GM23338 (cell line): Measurements from ENCODE around the gene CCR4. TPM values are rescaled to one million over a fixed set of nuclear protein-coding genes. Genes with fewer than 3 reads are reported as not detected.

Experiments used
- ATAC-seq: fragments of 200-7000 bp; cut with Tn5 transposase; 3 replicates; pipeline ENCODE4 v1.9.1; 2020
- DNase-seq: peaks from one replicate; pipeline ENCODE4 v3.0.0-alpha.2; 2015; ENCODE audit warnings: low spot score
- H2AFZ ChIP-seq: fragments of 200-600 bp; sonication (generic); 2 replicates; pipeline ENCODE4 v1.8.0; 2016; ENCODE audit warnings: antibody characterized with exemption, mild to moderate bottlenecking, moderate library complexity
- H3F3A ChIP-seq: fragments of 200-600 bp; sonication (generic); replicated peaks from 2 replicates; pipeline ENCODE4 v1.8.0; 2017; ENCODE audit warnings: antibody characterized with exemption, mixed run types, low read depth
- H3K27ac ChIP-seq: fragments of 200-600 bp; sonication (generic); 2 replicates; pipeline ENCODE4 v1.6.1; 2016; ENCODE audit warnings: low read depth
- H3K27me3 ChIP-seq: fragments of 200-600 bp; sonication (generic); 2 replicates; pipeline ENCODE4 v1.8.0; 2016; ENCODE audit warnings: mild to moderate bottlenecking, mixed run types, moderate library complexity; ENCODE audit not compliant: insufficient read depth
- H3K36me3 ChIP-seq: fragments of 200-600 bp; sonication (generic); 2 replicates; pipeline ENCODE4 v1.8.0; 2016; ENCODE audit warnings: mild to moderate bottlenecking; ENCODE audit not compliant: insufficient read depth
- H3K4me1 ChIP-seq: fragments of 200-600 bp; sonication (generic); 2 replicates; pipeline ENCODE4 v1.8.0; 2016; ENCODE audit warnings: mild to moderate bottlenecking, moderate library complexity; ENCODE audit not compliant: insufficient read depth
- H3K4me2 ChIP-seq: fragments of 200-600 bp; sonication (generic); 2 replicates; pipeline ENCODE4 v1.7.1; 2017; ENCODE audit warnings: mixed run types
- H3K4me3 ChIP-seq: fragments of 200-600 bp; sonication (generic); 2 replicates; pipeline ENCODE4 v1.6.1; 2016; ENCODE audit warnings: mixed run types
- H3K79me2 ChIP-seq: fragments of 200-600 bp; sonication (generic); replicated peaks from 2 replicates; pipeline ENCODE4 v1.8.0; 2017; ENCODE audit warnings: mild to moderate bottlenecking; ENCODE audit not compliant: insufficient read depth
- H3K9me2 ChIP-seq: fragments of 200-600 bp; sonication (generic); 2 replicates; pipeline ENCODE4 v1.8.0; 2017; ENCODE audit not compliant: insufficient read depth
- H4K20me1 ChIP-seq: fragments of 200-600 bp; sonication (generic); replicated peaks from 2 replicates; pipeline ENCODE4 v1.8.0; 2017; ENCODE audit warnings: mild to moderate bottlenecking; ENCODE audit not compliant: insufficient read depth
- H3K27ac Mint-ChIP-seq: 2 replicates; pipeline ENCODE4 v1.8.0; 2020; ENCODE audit warnings: inconsistent platforms, mild to moderate bottlenecking, moderate library complexity, mixed read lengths
- H3K27me3 Mint-ChIP-seq: 3 replicates; pipeline ENCODE4 v1.8.0; 2022; ENCODE audit warnings: low read depth, mild to moderate bottlenecking, moderate library complexity, mixed read lengths, inconsistent platforms; ENCODE audit not compliant: insufficient read depth, poor library complexity
- H3K36me3 Mint-ChIP-seq: 3 replicates; pipeline ENCODE4 v1.8.0; 2021; ENCODE audit warnings: low read depth, mild to moderate bottlenecking, inconsistent platforms, moderate library complexity, mixed read lengths
- H3K4me1 Mint-ChIP-seq: 3 replicates; pipeline ENCODE4 v1.8.0; 2020; ENCODE audit warnings: mild to moderate bottlenecking, inconsistent platforms, mixed read lengths
- H3K4me3 Mint-ChIP-seq: 3 replicates; pipeline ENCODE4 v1.8.0; 2021; ENCODE audit warnings: moderate library complexity, mild to moderate bottlenecking, inconsistent platforms, mixed read lengths
- H3K9me3 Mint-ChIP-seq: 3 replicates; pipeline ENCODE4 v1.8.0; 2020; ENCODE audit warnings: moderate library complexity, mild to moderate bottlenecking, inconsistent platforms, mixed read lengths
- CREB1 ChIP-seq: fragments of 250-450 bp; sonication (Bioruptor Pico); IDR thresholded peaks from 2 replicates; pipeline ENCODE4 v1.5.0; 2020; ENCODE audit warnings: low read depth, mild to moderate bottlenecking, moderate library complexity
- CTCF ChIP-seq, 2 experiments: fragments of 200-600 bp in 1 of 2; sonication (generic) in 1 of 2; conservative IDR thresholded peaks; 2 replicates each; pipeline versions ENCODE4 v1.5.1 to v1.6.1; 2016 to 2017; ENCODE audit warnings: antibody characterized with exemption in 2 of 2, low read depth in 2 of 2, mild to moderate bottlenecking in 2 of 2, moderate library complexity in 1 of 2
- ETS1 ChIP-seq: IDR thresholded peaks from 2 replicates; pipeline ENCODE4 v1.6.1; 2016; ENCODE audit warnings: antibody characterized with exemption
- EZH2 ChIP-seq: fragments of 200-600 bp; sonication (generic); IDR thresholded peaks from one replicate; pipeline ENCODE4 v1.8.0; 2017; ENCODE audit warnings: antibody characterized with exemption, mild to moderate bottlenecking, low read depth; ENCODE audit not compliant: unreplicated experiment
- EZH2phosphoT487 ChIP-seq: fragments of 200-600 bp; sonication (generic); IDR thresholded peaks from one replicate; pipeline ENCODE4 v1.8.1; 2018; ENCODE audit warnings: antibody characterized with exemption; ENCODE audit not compliant: unreplicated experiment
- JUNB ChIP-seq: IDR thresholded peaks from one replicate; pipeline ENCODE4 v1.6.1; 2016; ENCODE audit warnings: antibody characterized with exemption; ENCODE audit not compliant: unreplicated experiment
- NANOG ChIP-seq: IDR thresholded peaks from 2 replicates; pipeline ENCODE4 v1.6.1; 2016; ENCODE audit warnings: antibody characterized with exemption, borderline replicate concordance
- POLR2AphosphoS5 ChIP-seq: IDR thresholded peaks from 2 replicates; pipeline ENCODE4 v1.6.1; 2016; ENCODE audit warnings: antibody characterized with exemption, low read depth
- REST ChIP-seq: IDR thresholded peaks from one replicate; pipeline ENCODE4 v1.6.1; 2018; ENCODE audit warnings: antibody characterized with exemption; ENCODE audit not compliant: unreplicated experiment
- STAT1 ChIP-seq: IDR thresholded peaks from one replicate; pipeline ENCODE4 v1.6.1; 2016; ENCODE audit warnings: antibody characterized with exemption; ENCODE audit not compliant: unreplicated experiment
- ZNF114 ChIP-seq: fragments of 250-450 bp; sonication (Bioruptor Pico); IDR thresholded peaks from 2 replicates; pipeline ENCODE4 v1.5.0; 2020; ENCODE audit warnings: mild to moderate bottlenecking, moderate library complexity
- ZNF331 ChIP-seq: fragments of 250-450 bp; sonication (Bioruptor Pico); IDR thresholded peaks from 2 replicates; pipeline ENCODE4 v1.5.0; 2020; ENCODE audit warnings: low read depth, mild to moderate bottlenecking, moderate library complexity
- ZNF462 ChIP-seq: fragments of 250-450 bp; sonication (Bioruptor Pico); IDR thresholded peaks from 2 replicates; pipeline ENCODE4 v1.5.0; 2020; ENCODE audit warnings: mild to moderate bottlenecking, moderate library complexity
- polyA plus RNA-seq: library from polyadenylated mRNA; unstranded; fragments of >200 nt; fragmentation: Nextera tagmentation; extraction: Ambion mirVana; gene quantifications from 2 replicates; pipeline ENCODE4 v1.2.1, GENCODE V29; 2016
- total RNA-seq: library from RNA; depleted of rRNA; stranded (reverse); fragments of >200 nt; shearing (Covaris generic); gene quantifications from 2 replicates; pipeline ENCODE4 v1.2.3, GENCODE V29; 2014

The CCR4 gene
- total and polyA plus RNA-seq, 2 experiments from 2014 or later: 0.10 to 0.35 TPM

- TF ChIP-seq ZNF114 (CRISPR knock-in tag): no peak
- TF ChIP-seq STAT1: no peak
- TF ChIP-seq CREB1: no peak
- TF ChIP-seq CTCF (conservative IDR thresholded peaks at IDR 0.05; ENCODE audit: low read depth in 2 of 2): no peak
- TF ChIP-seq POLR2AphosphoS5: no peak
- no peak for TF ChIP-seq ZNF462 (CRISPR knock-in tag)
- no peak for TF ChIP-seq REST
- TF ChIP-seq ZNF331: no peak
- TF ChIP-seq NANOG: no peak
- TF ChIP-seq EZH2phosphoT487: no peak
- no peak for TF ChIP-seq EZH2
- no peak for TF ChIP-seq ETS1
- TF ChIP-seq JUNB: no peak
- ATAC-seq: no peak
- H3K27ac ChIP-seq: no peak overlapping the region
Measured at GRCh38 chr3:32919920-32920319, 31.5 kb upstream of the CCR4 start.

More at GRCh38 chr3:32919920-32920319, 31.5 kb upstream of the CCR4 start:
- H3K79me2 ChIP-seq: no peaks in the 10 kb centered on the region
- no peaks in the 10 kb centered on the region for H3K9me2 ChIP-seq
- no peaks in the 10 kb centered on the region for H3K36me3 ChIP-seq
- Mint-ChIP-seq H3K27me3 (peaks cover 8% of the 10 kb centered on the region), H3K9me3 (peaks cover 26% of the 10 kb centered on the region), H3K4me3 (no peak overlapping the region), H3K4me1 (no peaks in the 10 kb centered on the region), H3K36me3 (peaks cover 14% of the 10 kb centered on the region), H3K27ac (no peak overlapping the region)
- no peaks in the 10 kb centered on the region for H3F3A ChIP-seq
- H3K27me3 ChIP-seq: no peaks in the 10 kb centered on the region
- H4K20me1 ChIP-seq: no peaks in the 10 kb centered on the region
- no peak overlapping the region for H3K4me2 ChIP-seq
- H3K4me1 ChIP-seq: no peaks in the 10 kb centered on the region; the same call in 1 of the 2 replicates
- DNase-seq: no peak
- no peak overlapping the region for H2AFZ ChIP-seq
- no peak overlapping the region for H3K4me3 ChIP-seq
